Liver (tissue), 3 donors: ENCODE results near the gene ST8SIA5.

ENCODE experiments used
- CTCF ChIP-seq: fragments of 150-350 bp; IDR thresholded peaks from 2 replicates; pipeline ENCODE4 v1.5.1; 2017; ENCODE audit warnings: improper control_type of control experiment, low read depth, low read length; ENCODE audit not compliant: missing input control
- GABPA ChIP-seq, 2 donors: IDR thresholded peaks in 1 of 2; conservative IDR thresholded peaks in 1 of 2; 2 replicates each; pipeline ENCODE4 v1.6.1; 2016; ENCODE audit warnings: antibody characterized with exemption in 2 of 2, mild to moderate bottlenecking in 1 of 2, moderate library complexity in 1 of 2
- TAF1 ChIP-seq: conservative IDR thresholded peaks from 2 replicates; pipeline ENCODE4 v1.6.1; 2016; ENCODE audit warnings: antibody characterized with exemption, mild to moderate bottlenecking
- donor health status: healthy.
- donor health status: healthy.

GRCh38 chr18:46755315-46756024, 1.4 kb downstream of the ST8SIA5 start:
- TF ChIP-seq CTCF (no peak), GABPA (IDR thresholded peaks at IDR 0.05 in 1 of 2, conservative IDR thresholded peaks at IDR 0.05 in 1 of 2) (no peak), TAF1 (no peak)
